ENCODE results near the gene PDLIM5. TPM values are rescaled to one million over a fixed set of nuclear protein-coding genes. Genes with fewer than 3 reads are reported as not detected.

PDLIM5 gene
- total RNA-seq, 1 donor from 2014 or later = 82.9 TPM

DNA sequence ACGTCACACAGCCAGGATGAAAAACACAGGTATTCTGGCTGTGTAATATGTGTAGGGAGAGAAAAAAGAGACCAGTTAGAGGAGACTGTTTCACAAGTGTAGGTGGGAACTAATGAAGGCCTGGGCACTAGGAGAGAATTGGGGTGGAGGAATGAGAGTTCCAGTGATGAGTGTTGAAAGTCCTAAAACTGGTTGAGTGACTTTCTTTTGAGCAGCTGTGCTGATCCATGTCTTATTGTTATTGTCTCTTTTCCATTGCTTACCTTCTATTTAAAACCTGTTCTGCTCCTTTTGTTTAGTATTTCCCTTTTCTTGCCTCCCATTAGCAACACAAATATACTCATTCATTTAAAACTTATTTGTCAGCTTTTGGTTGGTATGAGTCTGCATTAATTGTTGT, 88.7 kb downstream of the PDLIM5 start:
- Histone ChIP-seq H3K36me3 (ENCODE audit: control insufficient read depth, insufficient read depth, low read length) (no peaks in the 10 kb centered on the region), H3K4me3 (ENCODE audit: low read depth, low read length) (no peak overlapping the region), H3K27me3 (ENCODE audit: control insufficient read depth, insufficient read depth, low read length) (no peaks in the 10 kb centered on the region)
- TF ChIP-seq, protein P1, sequence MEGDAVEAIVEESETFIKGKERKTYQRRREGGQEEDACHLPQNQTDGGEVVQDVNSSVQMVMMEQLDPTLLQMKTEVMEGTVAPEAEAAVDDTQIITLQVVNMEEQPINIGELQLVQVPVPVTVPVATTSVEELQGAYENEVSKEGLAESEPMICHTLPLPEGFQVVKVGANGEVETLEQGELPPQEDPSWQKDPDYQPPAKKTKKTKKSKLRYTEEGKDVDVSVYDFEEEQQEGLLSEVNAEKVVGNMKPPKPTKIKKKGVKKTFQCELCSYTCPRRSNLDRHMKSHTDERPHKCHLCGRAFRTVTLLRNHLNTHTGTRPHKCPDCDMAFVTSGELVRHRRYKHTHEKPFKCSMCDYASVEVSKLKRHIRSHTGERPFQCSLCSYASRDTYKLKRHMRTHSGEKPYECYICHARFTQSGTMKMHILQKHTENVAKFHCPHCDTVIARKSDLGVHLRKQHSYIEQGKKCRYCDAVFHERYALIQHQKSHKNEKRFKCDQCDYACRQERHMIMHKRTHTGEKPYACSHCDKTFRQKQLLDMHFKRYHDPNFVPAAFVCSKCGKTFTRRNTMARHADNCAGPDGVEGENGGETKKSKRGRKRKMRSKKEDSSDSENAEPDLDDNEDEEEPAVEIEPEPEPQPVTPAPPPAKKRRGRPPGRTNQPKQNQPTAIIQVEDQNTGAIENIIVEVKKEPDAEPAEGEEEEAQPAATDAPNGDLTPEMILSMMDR (IDR thresholded peaks at IDR 0.05; ENCODE audit: insufficient read depth, low read length, severe bottlenecking) = no peak
- DNase-seq (ENCODE audit: low read depth) = peak; percentile 90
- FAIRE-seq = no peak

DNA sequence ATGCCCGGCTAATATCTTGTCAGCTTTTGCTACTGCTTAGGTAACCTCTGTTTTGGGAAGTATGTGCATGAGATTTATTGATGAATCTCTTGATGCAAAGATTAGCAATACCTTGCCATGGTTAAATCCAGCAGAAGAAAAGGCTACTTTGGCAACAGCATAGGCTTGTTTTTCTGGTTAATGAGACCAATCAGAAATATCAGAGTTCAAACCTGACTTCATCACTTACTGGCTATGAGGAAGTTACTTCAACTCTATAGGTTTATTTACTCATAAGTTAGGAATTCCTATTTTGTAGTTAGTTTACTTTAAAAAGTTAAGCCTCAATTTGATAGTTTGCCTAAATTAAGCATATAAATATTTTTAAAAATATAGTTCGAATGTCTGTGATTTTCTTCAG, 93.1 kb downstream of the PDLIM5 start:
- no peak overlapping the region for H3K4me3 ChIP-seq (ENCODE audit: low read depth, low read length)
- DNase-seq (ENCODE audit: low read depth) (peak; percentile 78), FAIRE-seq (no peak)
- H3K36me3 ChIP-seq (ENCODE audit: control insufficient read depth, insufficient read depth, low read length) = no peaks in the 10 kb centered on the region
- H3K27me3 ChIP-seq (ENCODE audit: control insufficient read depth, insufficient read depth, low read length) = no peaks in the 10 kb centered on the region
- TF ChIP-seq, protein P1 (IDR thresholded peaks at IDR 0.05; ENCODE audit: insufficient read depth, low read length, severe bottlenecking) = no peak

DNA sequence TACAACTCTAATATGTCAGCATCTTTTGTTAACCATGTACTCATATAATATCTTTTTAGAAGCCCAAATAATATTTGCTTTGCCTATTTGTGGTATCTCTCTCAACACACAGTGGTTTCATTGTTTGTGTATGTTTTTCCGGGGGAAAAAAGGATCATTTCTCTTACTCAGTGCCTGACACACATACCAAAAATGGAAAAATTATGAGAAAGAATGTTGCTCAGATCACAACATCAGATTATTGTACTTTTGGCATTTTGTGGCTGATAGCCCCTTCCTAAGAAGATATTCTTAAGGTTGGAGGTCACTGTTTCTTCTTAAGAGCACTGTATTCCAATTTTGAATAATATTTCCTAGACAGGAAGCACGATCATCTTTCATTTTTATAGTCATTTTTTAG, 93.6 kb downstream of the PDLIM5 start:
- FAIRE-seq (no peak), DNase-seq (ENCODE audit: low read depth) (peak; percentile 27)
- no peaks in the 10 kb centered on the region for H3K27me3 ChIP-seq (ENCODE audit: control insufficient read depth, insufficient read depth, low read length)
- H3K36me3 ChIP-seq (ENCODE audit: control insufficient read depth, insufficient read depth, low read length) = no peaks in the 10 kb centered on the region
- no peak overlapping the region for H3K4me3 ChIP-seq (ENCODE audit: low read depth, low read length)
- TF ChIP-seq, protein P1 (IDR thresholded peaks at IDR 0.05; ENCODE audit: insufficient read depth, low read length, severe bottlenecking) = no peak

DNA sequence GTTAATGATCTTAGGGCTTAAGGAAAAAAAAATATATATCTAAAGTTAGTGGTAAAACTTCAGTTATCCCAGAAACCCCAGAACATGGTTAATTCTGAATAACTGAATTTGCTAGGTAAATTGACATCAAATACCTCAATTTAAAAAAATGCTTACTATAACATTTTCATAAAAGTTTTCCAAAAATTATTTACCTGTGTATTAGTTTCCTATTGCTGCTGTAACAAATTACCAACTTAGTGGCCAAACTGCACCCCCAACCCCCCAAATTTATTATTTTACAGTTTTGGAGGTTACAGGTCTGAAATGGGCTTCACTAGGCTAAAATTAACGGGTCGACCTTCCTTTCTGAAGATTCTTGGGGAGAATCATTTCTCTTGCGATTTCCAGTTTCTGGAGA, 95.2 kb downstream of the PDLIM5 start:
- FAIRE-seq = no peak
- TF ChIP-seq, protein P1 (IDR thresholded peaks at IDR 0.05; ENCODE audit: insufficient read depth, low read length, severe bottlenecking) = no peak
- DNase-seq (ENCODE audit: low read depth) = no peak
- no peaks in the 10 kb centered on the region for H3K27me3 ChIP-seq (ENCODE audit: control insufficient read depth, insufficient read depth, low read length)
- H3K36me3 ChIP-seq (ENCODE audit: control insufficient read depth, insufficient read depth, low read length) = no peaks in the 10 kb centered on the region
- no peak overlapping the region for H3K4me3 ChIP-seq (ENCODE audit: low read depth, low read length)

DNA sequence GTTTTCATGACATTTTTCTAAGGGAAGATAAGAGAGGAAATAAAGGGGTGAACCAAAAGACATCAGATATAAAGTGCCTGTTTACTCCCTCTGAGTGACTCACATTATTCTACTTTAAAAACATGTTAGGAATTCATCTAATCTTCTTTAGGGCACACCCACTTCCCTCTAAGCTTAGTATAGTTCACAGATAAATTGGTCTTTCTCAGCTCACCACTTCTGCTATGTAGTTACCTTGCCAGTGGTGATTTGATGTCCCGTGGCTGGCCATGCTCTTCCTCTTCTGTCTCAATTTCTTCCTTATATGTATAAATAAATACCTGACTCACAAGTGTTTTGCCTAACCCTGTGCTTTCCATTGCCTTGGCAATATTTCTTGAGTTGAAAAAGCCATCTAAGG, 96.8 kb downstream of the PDLIM5 start:
- Histone ChIP-seq H3K36me3 (ENCODE audit: control insufficient read depth, insufficient read depth, low read length) (no peaks in the 10 kb centered on the region), H3K4me3 (ENCODE audit: low read depth, low read length) (no peak overlapping the region), H3K27me3 (ENCODE audit: control insufficient read depth, insufficient read depth, low read length) (no peaks in the 10 kb centered on the region)
- TF ChIP-seq, protein P1 (IDR thresholded peaks at IDR 0.05; ENCODE audit: insufficient read depth, low read length, severe bottlenecking) = no peak
- DNase-seq (ENCODE audit: low read depth) = peak; percentile 92
- FAIRE-seq = no peak

DNA sequence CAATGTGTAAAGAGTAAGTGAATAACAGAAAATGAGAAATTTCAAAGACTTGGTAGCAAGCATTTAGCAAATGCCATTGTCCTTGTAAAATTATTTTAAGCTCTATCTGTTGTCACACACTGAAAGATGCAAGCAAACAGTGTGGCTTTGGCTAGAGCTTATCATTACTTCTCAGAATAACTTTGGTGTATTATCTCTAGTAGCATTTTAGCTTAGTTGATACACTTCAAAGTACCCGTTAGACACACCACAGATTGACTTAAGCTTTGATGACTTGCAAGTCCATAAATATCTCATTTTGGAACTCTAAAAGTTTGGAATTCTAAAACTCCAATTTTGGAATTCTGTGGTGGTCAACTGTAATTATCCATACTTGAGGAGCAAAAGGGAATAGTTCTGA, 98.6 kb downstream of the PDLIM5 start:
- TF ChIP-seq, protein P1 (IDR thresholded peaks at IDR 0.05; ENCODE audit: insufficient read depth, low read length, severe bottlenecking) = no peak
- Histone ChIP-seq H3K36me3 (ENCODE audit: control insufficient read depth, insufficient read depth, low read length) (no peaks in the 10 kb centered on the region), H3K27me3 (ENCODE audit: control insufficient read depth, insufficient read depth, low read length) (no peaks in the 10 kb centered on the region), H3K4me3 (ENCODE audit: low read depth, low read length) (no peak overlapping the region)
- DNase-seq (ENCODE audit: low read depth) (no peak), FAIRE-seq (no peak)
